K562 (cell line): ENCODE measurements around the gene AKR1A1. TPM values are rescaled to one million over a fixed set of nuclear protein-coding genes. Genes with fewer than 3 reads are reported as not detected.
A peak's percentile ranks its signal among the peaks of the same experiment; 100 is the strongest.

Experiments
- ARHGAP35 ChIP-seq: fragments of 450-650 bp; IDR thresholded peaks from 2 replicates; pipeline ENCODE4 v1.6.1; 2018; ENCODE audit not compliant: partially characterized antibody
- ASH1L ChIP-seq: fragments of 450-650 bp; IDR thresholded peaks from 2 replicates; pipeline ENCODE4 v1.6.1; 2018; ENCODE audit warnings: borderline replicate concordance, mild to moderate bottlenecking, low read depth; ENCODE audit not compliant: partially characterized antibody
- GABPB2 ChIP-seq: fragments of 250-450 bp; sonication (Bioruptor Pico); conservative IDR thresholded peaks from 2 replicates; pipeline ENCODE4 v1.5.1; 2021; ENCODE audit warnings: mild to moderate bottlenecking
- GATA2 ChIP-seq: sonication (generic); formaldehyde crosslinking; IDR thresholded peaks from 2 replicates; pipeline ENCODE4 v1.4.0; 2020; ENCODE audit warnings: mild to moderate bottlenecking, missing genetic modification reagents
- HMG20B ChIP-seq: fragments of 250-450 bp; sonication (Bioruptor Pico); IDR thresholded peaks from 2 replicates; pipeline ENCODE4 v1.5.0; 2021; ENCODE audit warnings: mild to moderate bottlenecking
- NR1H2 ChIP-seq: sonication (generic); formaldehyde crosslinking; IDR thresholded peaks from 2 replicates; pipeline ENCODE4 v1.4.0; 2020; ENCODE audit warnings: mild to moderate bottlenecking, missing genetic modification reagents
- POLR2B ChIP-seq: fragments of 450-650 bp; IDR thresholded peaks from 2 replicates; pipeline ENCODE4 v1.6.1; 2018; ENCODE audit warnings: low read depth; ENCODE audit not compliant: partially characterized antibody
- SAFB ChIP-seq: fragments of 200-400 bp; formaldehyde crosslinking; IDR thresholded peaks from 2 replicates; pipeline ENCODE4 v1.6.1; 2017; ENCODE audit warnings: low read depth, low read length, borderline replicate concordance
- TFAM ChIP-seq: fragments of 250-450 bp; sonication (Bioruptor Pico); conservative IDR thresholded peaks from 2 replicates; pipeline ENCODE4 v1.5.0; 2021; ENCODE audit warnings: mild to moderate bottlenecking, moderate library complexity
- THRAP3 ChIP-seq: fragments of 450-650 bp; IDR thresholded peaks from 2 replicates; pipeline ENCODE4 v1.6.1; 2016; ENCODE audit warnings: mild to moderate bottlenecking, inconsistent platforms, borderline replicate concordance
- ZKSCAN1 ChIP-seq: fragments of 150-350 bp; IDR thresholded peaks from 2 replicates; pipeline ENCODE4 v1.6.1; 2016; ENCODE audit warnings: low read depth, low read length
- ZNF124 ChIP-seq: sonication (generic); formaldehyde crosslinking; IDR thresholded peaks from 2 replicates; pipeline ENCODE4 v1.8.1; 2022; ENCODE audit warnings: missing genetic modification reagents
- polyA plus RNA-seq, 8 experiments: library from polyadenylated mRNA; depleted of rRNA in 4 of 8; stranded (reverse) in 5 of 8; unstranded in 3 of 8; fragments of >200 nt; fragmentation: Nextera tagmentation in 2 of 8; fragmentation: Illumina TruSeq in 1 of 8; extraction: Ambion mirVana in 2 of 8; extraction: Trizol in 1 of 8; gene quantifications; 2 replicates each; pipeline versions ENCODE4 v1.2.1 to v1.2.3, GENCODE V29; 2011 to 2014; ENCODE audit warnings: inconsistent platforms in 1 of 8, missing spikeins in 1 of 8
- total RNA-seq, 7 experiments: library from RNA; depleted of rRNA in 6 of 7; stranded (reverse); fragments of >200 nt in 6 of 7; fragmentation: Illumina TruSeq in 2 of 7; extraction: Trizol in 2 of 7; gene quantifications; 2 replicates each; pipeline versions ENCODE4 v1.2.1 to v1.2.3, GENCODE V29; 2011 to 2021; ENCODE audit warnings: low replicate concordance in 1 of 7
- TF ChIP-seq, protein P1 (sequence below): fragments of 450-650 bp; IDR thresholded peaks from 2 replicates; pipeline ENCODE4 v1.6.1; 2017; ENCODE audit warnings: antibody characterized with exemption, mild to moderate bottlenecking
- TF ChIP-seq, protein P2 (sequence below): fragments of 150-350 bp; IDR thresholded peaks from 2 replicates; pipeline ENCODE4 v1.6.1; 2014; ENCODE audit warnings: low read depth, mild to moderate bottlenecking, low read length, borderline replicate concordance
- TF ChIP-seq, protein P3 (sequence below): sonication (generic); formaldehyde crosslinking; IDR thresholded peaks from 2 replicates; pipeline ENCODE4 v1.8.1; 2022; ENCODE audit warnings: missing genetic modification reagents
- TF ChIP-seq, protein P4 (sequence below): fragments of 250-450 bp; sonication (Bioruptor Pico); IDR thresholded peaks from 2 replicates; pipeline ENCODE4 v1.4.0; 2020; ENCODE audit warnings: mild to moderate bottlenecking, moderate library complexity

The AKR1A1 gene
- total and polyA plus RNA-seq, 9 of the 15 experiments (the other 6 are each of a cell fraction or from before 2014, with no cell fraction given): 68.6 to 211 (median 132) TPM

DNA sequence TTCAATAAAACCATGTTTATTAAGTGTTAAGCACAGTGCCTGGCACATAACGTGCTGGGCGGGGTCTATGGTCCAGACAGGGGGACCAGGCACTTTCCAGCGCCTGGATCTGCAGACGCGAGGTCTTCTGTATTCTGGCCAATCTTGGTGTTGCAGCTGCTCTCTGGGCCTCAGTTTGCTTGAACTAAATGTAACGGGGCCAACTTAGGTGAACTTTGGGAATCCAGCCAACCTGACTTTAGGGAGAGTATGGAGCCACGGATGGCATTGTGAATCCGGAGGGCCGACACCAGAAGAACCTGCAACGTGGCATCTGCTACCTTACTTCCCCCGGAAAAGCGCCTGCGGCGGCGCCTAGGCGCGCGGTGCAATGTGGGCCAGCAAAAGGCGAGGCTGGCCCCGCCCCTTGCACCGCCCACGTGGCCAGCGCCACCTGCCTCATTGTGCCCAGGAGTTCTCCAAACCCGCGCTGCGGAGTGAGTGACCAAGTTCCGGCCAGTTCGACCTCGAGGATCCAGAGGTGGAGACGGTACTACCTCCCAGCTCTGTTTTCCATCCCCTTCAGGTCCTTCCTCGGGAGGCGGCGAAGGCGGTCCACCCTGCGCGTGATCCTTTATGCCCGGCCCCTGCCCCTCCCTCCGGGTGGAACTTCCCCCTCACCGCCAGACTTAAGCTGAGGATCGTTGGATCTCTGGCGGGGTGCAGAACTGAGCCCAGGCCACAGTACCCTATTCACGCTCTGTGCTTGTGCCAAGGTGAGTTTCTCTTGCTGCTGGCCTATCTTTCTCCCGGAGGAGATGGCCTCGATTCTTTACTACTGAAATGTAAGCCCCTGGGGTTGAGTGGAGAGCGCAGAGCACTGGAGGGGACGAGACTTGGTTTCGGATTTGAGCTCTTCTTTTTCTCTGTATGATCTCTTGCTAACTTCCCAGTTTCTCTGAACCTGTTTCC lies at the start of gene AKR1A1 (continued):
- TF ChIP-seq, protein P1, sequence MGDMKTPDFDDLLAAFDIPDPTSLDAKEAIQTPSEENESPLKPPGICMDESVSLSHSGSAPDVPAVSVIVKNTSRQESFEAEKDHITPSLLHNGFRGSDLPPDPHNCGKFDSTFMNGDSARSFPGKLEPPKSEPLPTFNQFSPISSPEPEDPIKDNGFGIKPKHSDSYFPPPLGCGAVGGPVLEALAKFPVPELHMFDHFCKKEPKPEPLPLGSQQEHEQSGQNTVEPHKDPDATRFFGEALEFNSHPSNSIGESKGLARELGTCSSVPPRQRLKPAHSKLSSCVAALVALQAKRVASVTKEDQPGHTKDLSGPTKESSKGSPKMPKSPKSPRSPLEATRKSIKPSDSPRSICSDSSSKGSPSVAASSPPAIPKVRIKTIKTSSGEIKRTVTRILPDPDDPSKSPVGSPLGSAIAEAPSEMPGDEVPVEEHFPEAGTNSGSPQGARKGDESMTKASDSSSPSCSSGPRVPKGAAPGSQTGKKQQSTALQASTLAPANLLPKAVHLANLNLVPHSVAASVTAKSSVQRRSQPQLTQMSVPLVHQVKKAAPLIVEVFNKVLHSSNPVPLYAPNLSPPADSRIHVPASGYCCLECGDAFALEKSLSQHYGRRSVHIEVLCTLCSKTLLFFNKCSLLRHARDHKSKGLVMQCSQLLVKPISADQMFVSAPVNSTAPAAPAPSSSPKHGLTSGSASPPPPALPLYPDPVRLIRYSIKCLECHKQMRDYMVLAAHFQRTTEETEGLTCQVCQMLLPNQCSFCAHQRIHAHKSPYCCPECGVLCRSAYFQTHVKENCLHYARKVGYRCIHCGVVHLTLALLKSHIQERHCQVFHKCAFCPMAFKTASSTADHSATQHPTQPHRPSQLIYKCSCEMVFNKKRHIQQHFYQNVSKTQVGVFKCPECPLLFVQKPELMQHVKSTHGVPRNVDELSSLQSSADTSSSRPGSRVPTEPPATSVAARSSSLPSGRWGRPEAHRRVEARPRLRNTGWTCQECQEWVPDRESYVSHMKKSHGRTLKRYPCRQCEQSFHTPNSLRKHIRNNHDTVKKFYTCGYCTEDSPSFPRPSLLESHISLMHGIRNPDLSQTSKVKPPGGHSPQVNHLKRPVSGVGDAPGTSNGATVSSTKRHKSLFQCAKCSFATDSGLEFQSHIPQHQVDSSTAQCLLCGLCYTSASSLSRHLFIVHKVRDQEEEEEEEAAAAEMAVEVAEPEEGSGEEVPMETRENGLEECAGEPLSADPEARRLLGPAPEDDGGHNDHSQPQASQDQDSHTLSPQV: peak; percentile 99
- TF ChIP-seq HMG20B (no peak), ASH1L (no peak), ZNF124 (CRISPR knock-in tag) (no peak), TFAM (CRISPR knock-in tag) (no peak), ARHGAP35 (no peak), GABPB2 (no peak), NR1H2 (CRISPR knock-in tag) (peak; percentile 31; the same call in 1 of the 2 replicates), SAFB (peak; percentile 33; the same call in 1 of the 2 replicates), ZKSCAN1 (no peak), THRAP3 (peak; percentile 79; the same call in 1 of the 2 replicates), POLR2B (peak; percentile 95), GATA2 (CRISPR knock-in tag) (no peak)
- TF ChIP-seq, protein P2, sequence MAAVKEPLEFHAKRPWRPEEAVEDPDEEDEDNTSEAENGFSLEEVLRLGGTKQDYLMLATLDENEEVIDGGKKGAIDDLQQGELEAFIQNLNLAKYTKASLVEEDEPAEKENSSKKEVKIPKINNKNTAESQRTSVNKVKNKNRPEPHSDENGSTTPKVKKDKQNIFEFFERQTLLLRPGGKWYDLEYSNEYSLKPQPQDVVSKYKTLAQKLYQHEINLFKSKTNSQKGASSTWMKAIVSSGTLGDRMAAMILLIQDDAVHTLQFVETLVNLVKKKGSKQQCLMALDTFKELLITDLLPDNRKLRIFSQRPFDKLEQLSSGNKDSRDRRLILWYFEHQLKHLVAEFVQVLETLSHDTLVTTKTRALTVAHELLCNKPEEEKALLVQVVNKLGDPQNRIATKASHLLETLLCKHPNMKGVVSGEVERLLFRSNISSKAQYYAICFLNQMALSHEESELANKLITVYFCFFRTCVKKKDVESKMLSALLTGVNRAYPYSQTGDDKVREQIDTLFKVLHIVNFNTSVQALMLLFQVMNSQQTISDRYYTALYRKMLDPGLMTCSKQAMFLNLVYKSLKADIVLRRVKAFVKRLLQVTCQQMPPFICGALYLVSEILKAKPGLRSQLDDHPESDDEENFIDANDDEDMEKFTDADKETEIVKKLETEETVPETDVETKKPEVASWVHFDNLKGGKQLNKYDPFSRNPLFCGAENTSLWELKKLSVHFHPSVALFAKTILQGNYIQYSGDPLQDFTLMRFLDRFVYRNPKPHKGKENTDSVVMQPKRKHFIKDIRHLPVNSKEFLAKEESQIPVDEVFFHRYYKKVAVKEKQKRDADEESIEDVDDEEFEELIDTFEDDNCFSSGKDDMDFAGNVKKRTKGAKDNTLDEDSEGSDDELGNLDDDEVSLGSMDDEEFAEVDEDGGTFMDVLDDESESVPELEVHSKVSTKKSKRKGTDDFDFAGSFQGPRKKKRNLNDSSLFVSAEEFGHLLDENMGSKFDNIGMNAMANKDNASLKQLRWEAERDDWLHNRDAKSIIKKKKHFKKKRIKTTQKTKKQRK: no peak
- TF ChIP-seq, protein P3, sequence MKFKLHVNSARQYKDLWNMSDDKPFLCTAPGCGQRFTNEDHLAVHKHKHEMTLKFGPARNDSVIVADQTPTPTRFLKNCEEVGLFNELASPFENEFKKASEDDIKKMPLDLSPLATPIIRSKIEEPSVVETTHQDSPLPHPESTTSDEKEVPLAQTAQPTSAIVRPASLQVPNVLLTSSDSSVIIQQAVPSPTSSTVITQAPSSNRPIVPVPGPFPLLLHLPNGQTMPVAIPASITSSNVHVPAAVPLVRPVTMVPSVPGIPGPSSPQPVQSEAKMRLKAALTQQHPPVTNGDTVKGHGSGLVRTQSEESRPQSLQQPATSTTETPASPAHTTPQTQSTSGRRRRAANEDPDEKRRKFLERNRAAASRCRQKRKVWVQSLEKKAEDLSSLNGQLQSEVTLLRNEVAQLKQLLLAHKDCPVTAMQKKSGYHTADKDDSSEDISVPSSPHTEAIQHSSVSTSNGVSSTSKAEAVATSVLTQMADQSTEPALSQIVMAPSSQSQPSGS (CRISPR knock-in tag): no peak
- TF ChIP-seq, protein P4, sequence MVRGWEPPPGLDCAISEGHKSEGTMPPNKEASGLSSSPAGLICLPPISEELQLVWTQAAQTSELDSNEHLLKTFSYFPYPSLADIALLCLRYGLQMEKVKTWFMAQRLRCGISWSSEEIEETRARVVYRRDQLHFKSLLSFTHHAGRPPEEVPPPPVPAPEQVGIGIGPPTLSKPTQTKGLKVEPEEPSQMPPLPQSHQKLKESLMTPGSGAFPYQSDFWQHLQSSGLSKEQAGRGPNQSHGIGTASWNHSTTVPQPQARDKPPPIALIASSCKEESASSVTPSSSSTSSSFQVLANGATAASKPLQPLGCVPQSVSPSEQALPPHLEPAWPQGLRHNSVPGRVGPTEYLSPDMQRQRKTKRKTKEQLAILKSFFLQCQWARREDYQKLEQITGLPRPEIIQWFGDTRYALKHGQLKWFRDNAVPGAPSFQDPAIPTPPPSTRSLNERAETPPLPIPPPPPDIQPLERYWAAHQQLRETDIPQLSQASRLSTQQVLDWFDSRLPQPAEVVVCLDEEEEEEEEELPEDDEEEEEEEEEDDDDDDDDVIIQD (CRISPR knock-in tag): no peak
